CD1c-positive myeloid dendritic cell (primary cell): ENCODE results near the gene ST3GAL5.
A peak's percentile ranks its signal among the peaks of the same experiment; 100 is the strongest.
"Not testable (repeated sequence)": the region's sequence is repeated elsewhere in the genome, so short reads cannot be mapped to it uniquely, and the experiment has no call there.

Source experiments
- DNase-seq: peaks from one replicate; pipeline ENCODE4 v3.0.0-alpha.2; 2016; ENCODE audit errors: extremely low spot score

ST3GAL5 gene

DNA sequence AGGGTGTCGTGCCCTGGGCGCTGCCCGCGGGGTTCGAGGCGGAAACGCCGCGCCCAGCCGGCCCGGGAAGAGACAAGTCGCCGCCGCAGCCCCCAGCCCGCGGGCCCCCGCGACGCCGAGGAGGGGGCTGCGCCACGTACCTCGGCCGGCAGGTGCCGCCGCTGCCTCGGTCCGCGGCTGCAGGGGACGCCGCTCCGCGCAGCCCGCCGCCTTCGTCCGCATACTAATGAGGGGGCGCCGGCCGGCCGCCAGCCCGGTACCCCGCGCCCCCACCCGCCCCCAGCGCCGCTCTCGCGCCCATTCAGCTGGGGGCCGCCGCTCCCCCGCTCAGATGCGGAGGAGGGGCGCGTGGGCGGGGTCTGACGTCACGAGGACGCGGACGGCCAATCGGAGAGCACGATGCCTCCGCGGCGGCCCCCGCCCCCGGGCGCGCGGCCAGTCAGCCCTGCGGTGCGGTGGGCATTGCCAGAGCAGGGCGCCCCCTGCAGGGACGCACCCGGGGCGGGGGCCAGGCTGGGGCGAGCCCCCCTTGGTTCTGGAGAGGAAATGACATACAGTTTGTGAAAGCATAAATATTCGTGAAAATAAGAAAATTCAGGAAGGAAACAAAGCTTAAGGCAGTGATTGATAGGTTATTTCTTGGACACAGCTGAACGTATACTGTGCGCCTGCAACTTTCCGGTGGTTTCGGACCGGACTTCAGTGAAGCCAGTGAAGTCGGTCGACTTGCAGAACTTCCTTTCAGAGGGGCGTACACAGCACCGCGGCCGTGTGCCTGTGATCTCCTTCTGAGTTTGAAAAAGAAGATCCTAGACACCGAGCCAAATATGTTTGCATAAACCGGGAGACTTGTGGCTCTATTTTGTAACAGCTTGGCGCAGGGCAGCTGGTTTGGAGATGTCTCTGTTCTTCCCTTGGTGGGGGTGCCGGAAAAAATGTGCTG lies at the start of gene ST3GAL5:
Gene ST3GAL5, minus strand, starts transcription at position 307 of the 943 bp plus-strand sequence. Its CDS starts 85 bp downstream, at position 222.
- DNase-seq, result peak; percentile 95

DNA sequence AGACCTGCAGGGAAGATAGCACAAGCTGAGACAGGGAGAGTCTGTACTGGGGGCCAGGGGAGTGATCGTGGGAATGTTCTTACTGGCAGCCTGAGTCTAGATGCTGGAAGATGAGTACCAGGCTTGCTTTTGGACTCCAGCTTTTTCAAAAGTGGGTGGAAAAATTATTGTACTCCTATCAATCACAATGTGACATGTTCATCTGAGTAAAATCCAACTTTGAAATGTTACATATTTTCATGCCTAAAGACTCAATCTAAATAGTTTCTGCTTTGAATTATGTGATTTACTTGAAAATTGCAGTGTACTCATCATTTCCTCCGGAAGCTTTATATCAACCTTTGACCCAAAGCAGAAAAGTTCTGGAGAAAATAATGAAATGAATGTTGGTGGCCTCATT lies 49.7 kb upstream of the ST3GAL5 start:
- DNase-seq, result no peak

DNA sequence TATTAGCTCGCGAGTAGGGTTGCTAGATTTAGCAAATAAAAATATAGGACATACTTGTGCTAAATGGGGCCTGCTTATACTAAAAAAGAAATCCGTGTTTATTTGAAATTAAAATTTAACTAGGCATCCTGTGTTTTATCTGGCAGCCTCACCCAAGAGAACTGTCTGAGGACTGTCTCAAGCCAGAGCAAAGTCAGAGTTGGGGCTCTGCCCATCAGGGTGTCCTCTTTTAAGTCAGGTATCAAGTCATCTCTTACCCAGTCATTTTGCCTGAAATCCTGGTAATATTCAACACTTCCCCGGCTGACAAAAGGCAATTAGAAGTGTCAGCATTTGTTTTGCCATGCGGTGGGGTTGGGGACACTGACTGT lies 48.3 kb upstream of the ST3GAL5 start:
- DNase-seq, result no peak

DNA sequence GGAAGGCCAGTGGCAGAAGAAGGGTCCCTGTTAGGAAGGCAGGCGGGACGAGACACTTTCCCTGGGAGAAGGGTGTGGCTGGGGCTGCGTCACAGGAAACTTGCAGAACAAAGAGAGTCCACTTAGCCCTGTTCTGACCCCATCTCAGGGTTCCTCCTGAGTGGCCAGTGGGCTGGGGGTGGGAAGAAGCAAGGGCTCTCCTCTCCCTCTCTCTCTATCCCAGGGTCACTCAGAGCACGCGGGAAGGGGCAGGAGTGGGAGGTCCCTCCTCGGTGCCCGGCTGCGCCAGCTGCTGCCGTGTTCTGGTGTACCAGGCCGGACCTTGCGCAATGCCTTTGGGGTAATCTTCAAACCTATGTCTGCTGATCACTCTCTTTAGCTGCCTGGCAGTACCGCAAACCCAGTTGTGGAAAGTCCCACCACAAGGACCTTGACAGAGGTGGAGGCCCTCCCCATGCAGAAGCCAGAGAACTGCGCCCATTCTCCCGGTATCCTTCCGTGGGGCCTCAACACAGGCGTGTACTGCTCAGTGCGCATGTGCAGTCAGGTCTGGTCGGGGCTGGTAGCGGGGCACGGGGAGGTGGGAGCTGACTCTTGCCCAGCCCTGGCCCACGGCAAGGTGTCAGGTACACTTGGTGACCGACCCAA lies 47.8 kb upstream of the ST3GAL5 start:
- DNase-seq, result no peak

DNA sequence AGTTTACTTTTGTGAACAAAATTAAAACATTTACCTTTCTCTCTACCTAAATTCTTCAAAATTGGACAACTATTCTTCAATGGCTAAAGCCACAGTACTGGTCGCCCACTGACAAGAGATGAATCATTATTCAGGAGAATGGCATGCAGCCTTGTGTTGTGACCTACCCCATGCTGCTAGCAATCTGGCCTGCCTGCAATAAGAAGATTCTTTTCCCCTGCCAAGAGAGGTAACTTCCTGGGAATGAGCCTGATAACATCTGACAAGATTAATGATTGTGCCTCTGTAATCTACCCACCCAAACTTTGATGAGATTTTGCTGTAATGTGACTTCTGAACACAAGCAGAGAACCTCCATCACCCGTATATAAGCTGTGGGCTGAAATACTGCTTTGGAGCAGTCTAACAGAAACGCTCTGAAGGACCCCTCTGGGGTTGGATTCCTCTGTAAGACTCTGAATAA lies 47.0 kb upstream of the ST3GAL5 start:
- no peak for DNase-seq

DNA sequence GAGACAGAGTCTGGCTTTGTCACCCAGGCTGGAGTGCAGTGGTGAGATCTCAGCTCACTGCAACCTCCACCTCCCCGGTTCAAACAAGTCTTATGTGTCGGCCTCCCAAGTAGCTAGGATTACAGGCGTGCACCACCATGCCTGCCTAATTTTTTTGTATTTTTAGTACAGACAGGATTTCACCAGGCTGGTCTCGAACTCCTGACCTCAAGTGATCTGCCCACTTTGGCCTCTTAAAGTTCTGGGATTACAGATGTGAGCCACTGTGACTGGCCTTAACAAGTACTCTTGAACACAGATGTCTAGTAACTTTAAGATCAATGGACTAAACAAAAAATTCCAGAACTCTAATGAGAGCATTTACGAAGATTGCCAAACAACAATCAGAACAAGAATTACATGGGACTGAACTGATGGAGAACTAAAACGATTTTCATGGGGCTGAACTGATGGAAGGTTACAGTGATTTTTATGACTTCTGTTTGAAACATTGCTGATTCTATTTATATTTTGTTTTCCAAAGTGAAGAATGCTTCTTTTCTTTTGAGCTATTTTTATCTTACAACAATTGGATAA lies 46.5 kb upstream of the ST3GAL5 start:
- no peak for DNase-seq

DNA sequence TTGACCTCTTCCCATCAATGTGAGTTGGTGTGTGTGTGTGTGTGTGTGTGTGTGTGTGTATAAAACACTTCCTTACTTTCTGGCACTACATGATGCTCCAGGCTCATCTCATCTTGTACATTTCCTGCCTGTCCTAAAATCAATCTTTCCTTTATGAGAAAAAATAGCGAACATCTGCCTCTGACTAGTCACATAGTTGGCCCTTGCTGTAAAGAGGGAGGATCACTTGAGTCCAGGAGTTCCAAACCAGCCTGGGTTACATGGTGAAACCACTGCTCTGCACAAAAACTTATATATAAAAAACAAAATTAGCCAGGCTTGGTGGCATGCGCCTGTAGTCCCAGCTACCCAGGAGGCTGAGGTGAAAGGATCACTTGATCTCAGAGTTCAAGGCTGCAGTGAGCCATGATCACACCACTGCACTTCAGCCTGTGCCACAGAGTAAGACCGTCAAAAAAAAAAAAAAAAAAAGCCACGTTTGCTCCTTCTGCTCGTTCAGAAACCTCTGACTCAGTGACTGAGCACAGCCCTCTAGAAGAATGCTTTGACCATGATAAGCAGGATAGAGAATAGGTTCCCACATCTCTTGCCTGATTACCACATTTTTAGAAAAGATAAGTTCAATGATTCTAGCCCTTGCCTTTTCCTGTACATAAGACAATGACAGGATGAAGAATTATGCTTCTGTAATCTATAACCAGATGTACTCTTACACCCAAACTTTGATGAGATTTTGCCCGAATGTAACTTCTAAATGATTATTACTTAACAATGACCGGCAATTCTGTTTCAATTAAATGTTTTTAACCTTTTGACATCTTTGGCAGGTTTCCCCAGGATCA lies 45.2 kb upstream of the ST3GAL5 start:
- no peak for DNase-seq

DNA sequence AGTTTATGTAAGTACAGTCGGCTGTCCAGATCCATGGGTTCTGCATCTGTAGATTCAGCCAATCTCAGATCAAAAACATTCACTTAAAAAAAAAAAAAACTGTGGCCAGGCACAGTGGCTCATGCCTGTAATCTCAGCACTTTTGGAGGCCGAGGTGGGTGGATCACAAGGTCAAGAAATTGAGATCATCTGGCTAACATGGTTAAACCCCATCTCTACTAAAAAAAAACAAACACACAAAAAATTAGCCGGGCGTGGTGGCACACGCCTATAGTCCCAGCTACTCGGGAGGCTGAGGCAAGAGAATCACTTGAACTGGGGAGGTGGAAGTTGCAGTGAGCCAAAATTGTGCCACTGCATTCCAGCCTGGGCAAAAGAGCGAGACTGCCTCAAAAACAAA lies 42.4 kb upstream of the ST3GAL5 start:
- not testable (repeated sequence) for DNase-seq

DNA sequence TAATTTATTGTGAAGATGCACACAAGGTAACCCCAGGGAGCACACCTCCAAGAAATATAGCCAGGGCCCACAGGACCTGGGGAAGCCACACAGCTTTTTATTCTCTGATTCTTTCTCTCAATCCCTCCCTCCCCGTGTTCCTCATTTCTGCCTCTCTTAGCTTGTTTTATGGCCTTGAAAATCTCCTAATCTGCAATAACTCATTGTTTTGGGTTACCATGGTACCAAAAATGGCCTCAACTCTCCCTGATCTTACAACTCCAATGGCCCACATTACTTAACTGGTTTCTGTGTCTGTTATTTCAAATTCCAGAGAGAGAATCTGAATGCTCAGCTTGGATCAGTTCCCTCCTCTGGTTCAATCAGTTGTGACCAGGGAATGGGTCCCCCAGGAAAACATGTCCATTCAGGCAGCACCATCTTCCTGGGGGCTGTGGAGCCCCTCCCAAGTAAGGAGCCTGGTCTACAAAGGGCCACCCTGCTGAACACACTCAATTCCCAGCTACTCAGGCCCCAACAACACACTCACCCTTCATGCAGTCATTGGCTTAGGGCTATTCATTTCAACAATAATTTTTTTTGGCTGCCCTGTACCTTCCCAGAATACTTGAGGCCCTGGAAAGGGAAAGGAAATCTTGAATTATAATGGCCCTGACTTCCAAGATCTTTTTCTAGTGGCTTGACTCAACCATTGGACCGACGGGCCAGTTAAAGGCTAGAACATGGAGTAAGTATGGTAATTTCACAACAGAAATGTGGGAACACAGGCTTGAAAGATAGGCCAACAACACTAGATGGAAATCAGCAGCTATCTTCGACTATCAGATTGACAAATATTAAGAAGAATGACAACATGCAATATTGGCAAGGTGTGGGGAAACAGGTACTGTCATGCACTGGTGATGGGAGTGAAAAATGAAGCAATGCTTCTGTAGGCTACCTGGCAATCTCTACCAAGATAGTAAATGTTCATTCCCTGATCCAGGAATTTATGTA lies 41.6 kb upstream of the ST3GAL5 start:
- DNase-seq, result no peak

DNA sequence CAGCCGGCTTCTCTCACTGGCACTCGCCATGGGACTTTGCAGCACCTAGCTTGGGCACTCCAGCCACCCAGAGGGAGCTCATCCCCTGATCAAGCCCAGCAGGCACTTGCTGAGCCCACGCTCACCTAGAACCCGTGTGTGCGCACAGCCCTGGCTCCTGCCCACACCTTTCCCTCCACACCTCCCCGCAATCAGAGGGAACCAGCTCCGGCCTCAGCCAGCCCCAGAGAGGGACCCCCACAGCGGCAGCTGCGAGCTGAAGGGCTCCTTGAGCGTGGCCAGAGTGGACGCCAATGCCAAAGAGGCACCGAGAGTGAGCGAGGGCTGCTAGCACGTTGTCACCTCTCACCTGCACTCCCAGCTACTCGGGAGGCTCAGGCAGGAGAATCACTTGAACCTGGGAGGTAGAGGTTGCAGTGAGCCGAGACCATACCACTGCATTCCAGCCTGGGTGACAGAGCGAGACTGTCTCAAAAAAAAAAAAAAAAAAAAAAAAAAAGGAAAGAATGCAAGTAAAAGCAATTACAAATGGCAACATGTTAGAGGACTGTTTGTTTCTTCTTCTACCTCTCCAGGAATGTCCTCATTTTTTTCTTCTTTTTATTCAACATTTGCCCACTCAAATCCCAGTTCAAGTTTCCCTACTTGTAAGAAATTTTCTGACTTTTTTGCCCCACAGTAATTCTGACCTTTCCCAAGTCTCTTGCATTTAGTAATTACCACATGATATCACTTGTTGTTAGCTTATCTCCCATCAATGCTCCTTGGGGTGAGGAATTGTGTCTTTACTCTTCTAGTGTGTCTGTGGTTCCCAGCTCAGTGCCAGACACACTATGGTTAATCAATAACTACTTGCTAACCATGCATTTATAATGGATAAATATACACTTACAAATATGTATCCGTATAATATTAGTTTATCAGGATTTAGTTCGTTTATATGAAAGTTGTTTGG lies 40.6 kb upstream of the ST3GAL5 start:
- no peak for DNase-seq

DNA sequence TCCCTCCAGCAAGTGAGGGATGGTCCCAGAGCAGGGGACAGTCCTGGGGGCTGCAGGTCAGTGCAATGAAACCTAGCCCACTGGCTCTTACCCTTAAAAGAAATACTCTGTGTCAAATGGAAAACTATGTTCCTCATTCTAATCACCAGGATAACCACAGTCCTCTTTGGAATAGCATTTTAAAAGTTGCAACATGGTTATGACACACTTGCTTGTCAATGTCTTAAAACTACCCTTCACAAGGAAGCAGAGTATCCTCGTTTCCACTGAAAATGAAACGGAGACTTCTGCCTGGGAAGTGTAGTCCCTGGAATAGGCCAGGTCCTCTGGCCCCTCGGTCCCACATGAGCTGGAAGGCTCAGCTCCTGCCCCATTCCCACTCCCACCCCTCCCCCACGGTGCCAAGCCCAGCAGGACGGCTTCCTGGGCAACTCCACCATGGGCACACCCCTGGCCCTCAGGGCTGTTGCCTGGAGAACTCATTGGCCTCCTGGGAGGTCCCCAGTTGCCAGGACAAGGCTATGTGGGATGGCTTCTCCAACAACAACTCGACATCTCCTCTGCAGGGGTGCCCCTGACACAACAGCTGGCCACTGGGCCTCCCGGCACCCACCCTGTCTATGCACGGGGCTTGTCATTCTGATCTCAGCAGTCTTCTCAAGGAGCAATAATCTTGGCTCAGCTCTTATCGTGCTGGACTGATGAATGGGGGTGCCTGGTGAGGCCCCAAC lies 38.3 kb upstream of the ST3GAL5 start:
- DNase-seq, result no peak

DNA sequence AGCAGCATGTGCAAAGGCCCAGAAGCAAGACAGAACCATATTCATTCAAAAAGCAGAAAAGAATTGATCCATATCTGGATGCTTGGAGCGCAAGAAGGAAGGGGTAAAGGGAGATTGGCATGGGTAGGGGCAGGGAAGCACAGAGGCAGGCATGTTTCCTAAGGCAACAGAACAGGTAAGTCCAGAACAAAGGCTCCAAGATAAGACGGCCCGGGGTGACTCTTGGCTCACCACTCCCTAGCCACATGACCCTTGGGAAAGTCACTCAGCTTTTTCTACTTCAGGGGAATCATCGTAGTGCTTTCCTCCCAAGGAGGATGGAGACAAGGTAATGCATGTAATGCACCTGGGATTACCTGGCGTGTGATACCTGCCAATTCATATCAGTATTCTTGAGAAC lies 37.7 kb upstream of the ST3GAL5 start:
- DNase-seq, result no peak

DNA sequence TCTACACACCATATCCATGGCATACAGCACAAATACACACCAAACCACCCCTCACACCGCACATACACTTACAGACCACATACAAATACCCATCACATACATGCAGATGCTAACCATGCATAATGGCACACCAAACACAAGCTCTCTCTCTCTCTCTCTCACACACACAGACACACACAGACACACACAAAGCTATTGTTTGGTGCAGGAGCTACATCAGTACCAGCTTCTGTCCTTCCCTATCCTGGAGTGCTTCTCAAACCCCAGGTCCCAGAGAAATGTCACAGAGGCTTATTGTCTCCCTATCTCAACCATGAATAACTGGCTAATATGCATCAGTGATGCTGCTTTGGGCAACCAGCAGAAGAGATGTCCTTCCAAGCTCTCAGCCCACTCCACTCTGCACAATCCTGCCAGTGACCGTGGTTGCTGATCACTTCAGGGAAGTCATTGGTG lies 36.5 kb upstream of the ST3GAL5 start:
- DNase-seq, result no peak

DNA sequence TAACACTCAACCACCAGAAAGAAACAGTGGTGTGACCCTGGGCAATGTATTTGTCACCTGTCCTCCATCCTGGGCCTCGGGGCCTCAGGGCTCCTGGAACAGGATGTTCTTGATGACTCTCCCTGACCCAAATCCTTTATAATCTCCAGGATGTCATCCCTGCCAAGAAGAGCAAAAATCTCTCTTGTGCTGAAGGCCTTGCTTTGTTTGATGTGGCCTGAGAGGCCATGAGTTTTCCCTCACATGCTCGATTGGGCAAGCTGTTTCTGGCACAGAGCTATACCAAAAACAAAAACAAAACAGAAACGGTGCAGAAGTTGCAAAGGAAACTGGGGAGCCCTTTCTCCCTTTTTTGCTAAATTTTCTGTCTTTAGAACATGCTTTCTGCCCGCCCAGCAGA lies 35.7 kb upstream of the ST3GAL5 start:
- DNase-seq, result no peak

DNA sequence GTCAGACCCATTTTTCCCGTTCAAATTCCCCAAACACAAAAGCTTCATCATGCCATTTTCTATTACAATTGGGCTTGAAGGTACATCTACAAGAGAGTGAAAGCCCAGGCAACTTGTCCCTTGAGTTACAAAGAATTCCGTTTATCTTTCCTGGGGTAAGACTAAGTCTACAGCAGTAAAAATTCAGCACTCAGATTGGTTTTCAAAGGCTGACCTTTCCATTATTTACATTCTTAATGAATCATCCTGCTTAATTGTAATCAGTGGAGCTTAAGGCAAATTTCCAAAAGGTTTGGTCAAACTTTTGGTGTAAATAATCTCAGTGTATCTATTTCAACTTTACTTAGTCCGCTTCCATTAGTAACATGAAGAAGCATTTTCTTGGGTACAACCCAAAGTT lies 33.4 kb upstream of the ST3GAL5 start:
- DNase-seq, result no peak

DNA sequence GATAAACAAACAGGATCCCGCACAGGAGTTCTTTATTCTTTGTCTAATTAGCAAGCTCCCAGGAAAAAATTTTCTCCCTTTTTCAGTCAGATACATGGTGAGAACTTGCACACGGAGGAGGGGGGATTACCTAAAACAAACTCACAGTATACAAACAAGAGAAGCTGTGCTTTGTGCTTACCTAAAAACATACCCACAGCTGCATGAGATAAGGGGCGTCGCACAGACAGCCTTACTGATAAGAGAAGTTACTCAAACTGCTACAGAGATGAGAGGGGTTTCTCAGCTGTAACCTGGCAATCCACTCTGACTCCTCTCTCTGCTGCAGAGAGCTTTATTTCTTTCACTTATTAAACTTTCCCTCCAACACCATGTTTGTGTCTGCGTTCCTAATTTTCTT lies 32.9 kb upstream of the ST3GAL5 start:
- DNase-seq, result no peak

DNA sequence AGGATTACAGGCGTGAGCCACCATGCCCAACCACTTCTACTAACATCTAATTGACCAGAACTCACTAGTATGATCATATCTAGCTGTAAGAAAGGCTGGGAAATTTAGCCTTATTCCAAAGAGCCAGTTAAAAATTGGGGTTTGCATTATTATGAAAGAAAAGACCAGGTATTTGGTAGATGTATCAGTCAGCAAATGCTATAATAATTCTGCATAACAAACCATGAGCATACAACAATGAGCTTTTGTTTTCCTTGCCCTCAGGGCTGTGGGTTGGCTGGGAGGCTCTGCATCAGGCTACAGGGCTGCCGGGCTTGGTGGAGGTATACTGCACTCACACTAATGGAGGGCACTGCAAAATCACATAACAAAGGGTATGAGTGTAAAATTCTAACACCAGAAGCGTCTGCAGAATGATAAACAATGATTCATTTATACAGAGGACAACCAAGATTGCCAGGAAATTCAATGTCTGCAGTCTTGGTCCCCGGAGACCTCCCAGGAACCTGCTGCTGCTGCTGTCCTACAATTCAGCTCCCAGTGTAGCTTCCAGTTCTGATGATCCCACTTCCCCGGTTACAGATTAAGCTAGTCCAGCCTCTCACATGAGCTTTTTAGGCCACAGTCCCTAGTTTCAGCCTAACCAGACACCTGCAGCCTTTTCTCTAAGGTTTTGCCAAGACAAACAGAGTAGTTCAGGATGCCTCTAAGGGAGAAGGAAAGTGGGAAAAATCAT lies 32.2 kb upstream of the ST3GAL5 start:
- no peak for DNase-seq
